NOMO-1 (cell line): ENCODE measurements around the gene TNNI3.
"Not testable (repeated sequence)": the region's sequence is repeated elsewhere in the genome, so short reads cannot be mapped to it uniquely, and the experiment has no call there.

ENCODE experiments used
- DNase-seq, 2 experiments: peaks; one replicate each; lab custom pipeline; 2025; ENCODE audit not compliant: unreplicated experiment in 2 of 2; lab: John Stamatoyannopoulos, UW

The TNNI3 gene

GRCh38 chr19:55114566-55115145, 42.9 kb downstream of the TNNI3 start:
- no peak for DNase-seq

- no peak for DNase-seq
Measured at GRCh38 chr19:55113570-55114039, 43.9 kb downstream of the TNNI3 start.

GRCh38 chr19:55112777-55113569, 44.6 kb downstream of the TNNI3 start:
- no peak for DNase-seq

DNA sequence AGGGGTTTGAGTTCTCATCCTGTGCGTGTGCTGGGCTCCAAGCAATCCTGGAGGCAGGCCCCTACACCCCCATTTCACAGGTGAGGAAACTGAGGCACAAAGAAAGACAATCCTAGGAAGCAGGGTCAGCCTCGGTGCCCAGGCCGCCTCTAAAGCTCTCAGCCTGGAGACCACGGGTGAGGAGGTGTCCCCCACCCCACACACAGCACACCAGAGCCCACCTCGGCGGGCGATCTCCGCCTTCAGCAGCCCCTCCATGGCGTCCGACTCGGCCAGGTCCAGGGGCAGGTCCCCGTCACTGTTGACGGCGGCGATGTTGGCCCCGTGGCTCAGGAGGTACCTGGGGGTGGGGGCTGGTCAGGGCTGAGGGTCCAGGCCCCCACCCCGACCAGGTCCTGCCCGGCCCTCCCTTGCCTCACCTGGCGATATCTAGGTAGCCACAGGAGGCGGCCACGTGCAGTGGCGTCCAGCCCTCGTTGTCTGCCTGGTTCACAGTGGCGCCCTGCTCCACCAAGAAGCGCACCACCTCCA, 45.2 kb downstream of the TNNI3 start:
- DNase-seq = no peak

DNA sequence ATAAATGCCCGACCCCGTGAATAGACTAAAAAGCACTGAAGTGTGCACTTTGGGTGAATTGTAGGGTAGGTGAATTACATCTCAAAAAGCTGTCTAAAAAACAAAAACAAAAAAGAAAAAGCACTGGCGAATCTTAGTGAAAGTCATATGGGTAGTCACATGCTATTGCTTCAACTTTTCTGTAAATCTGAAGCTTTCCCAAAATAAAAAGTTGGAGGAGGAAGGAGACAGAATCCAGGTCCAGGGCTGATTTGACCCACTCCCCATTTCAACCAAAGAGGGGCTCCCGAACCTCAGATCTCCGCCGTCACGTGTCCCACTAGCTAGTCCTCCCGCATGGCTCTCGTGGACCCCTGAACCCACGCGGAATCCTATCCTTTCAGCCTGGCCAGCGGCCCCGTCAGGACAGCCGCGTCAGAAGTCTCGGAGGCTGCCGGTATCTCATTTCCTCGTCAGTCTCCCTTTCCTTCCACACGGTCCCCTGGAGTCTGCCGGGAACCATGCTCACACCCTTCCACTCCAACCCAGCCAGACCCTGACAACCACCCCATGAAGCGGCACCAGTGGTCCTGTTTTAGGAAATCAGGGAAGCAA, 46.2 kb downstream of the TNNI3 start:
- no peak for DNase-seq

DNA sequence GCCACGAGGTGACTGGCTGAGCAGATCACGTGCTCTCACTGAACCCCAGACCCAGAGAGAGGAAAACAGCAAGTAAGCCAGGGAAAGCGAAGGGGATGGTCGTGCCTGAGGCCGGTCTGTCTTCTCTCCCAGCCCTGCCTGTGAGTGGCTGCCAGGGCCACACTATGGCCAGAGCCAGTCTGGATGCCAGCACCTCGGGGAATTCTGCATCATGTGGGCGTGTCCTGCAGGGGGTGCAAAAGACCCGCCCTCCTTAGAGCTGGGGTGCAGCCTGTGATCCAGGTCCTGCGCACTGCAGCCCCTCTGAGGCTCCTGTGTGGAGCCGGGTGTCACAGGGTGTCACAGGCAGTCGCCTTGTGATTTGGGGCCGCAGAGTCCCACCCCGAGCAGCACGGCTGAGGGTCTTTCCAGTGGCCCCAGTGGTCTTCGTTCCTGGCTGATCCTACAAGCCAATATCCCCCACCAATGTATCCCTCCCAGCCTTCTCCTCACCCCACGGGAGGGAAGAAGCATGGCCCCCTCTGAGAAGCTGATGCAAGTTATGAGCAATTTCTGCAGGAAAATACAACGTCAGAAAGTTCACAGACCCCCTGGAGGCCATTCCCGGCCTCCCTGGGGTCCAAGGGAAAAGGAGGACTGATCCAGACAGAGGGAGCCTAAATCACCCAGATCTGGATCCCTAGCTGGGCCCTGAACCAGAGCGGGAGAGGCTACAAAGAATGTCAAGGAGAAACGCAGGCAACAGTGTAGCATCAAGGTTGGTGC, 47.8 kb downstream of the TNNI3 start:
- DNase-seq = no peak

DNA sequence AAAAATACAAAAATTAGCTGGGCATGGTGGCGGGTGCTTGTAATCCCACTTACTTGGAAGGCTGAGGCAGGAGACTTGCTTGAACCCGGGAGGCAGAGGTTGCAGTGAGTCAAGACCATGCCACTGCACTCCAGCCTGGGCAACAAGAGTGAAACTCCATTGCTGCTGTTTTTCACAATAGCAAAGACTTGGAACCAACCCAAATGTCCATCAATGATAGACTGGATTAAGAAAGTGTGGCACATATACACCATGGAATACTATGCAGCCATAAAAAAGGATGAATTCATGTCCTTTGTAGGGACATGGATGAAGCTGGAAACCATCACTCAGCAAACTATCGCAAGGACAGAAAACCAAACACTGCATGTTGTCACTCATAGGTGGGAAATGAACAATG, 50.3 kb downstream of the TNNI3 start:
- not testable (repeated sequence) for DNase-seq

DNA sequence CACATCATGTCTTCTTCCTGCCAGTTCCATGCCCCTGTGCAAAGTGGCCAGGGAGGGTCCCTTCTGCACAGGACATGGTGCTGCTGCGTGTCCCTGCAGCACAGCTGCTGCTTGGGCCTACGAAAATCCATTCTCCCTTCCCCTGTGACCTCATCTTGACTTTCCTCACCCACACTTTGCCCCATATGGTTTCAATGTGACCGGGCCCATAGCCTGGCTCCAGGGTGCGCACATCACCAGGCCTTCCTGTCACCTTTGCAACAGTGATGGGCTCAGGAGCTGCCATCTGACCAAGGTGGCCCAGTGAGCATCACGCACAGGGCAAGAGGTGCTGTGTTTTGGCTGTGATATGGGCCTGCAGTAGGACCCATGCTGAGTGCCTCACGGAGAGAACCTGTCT, 50.9 kb downstream of the TNNI3 start:
- DNase-seq = no peak

- no peak for DNase-seq
Measured at GRCh38 chr19:55105237-55105636, 52.3 kb downstream of the TNNI3 start.

DNA sequence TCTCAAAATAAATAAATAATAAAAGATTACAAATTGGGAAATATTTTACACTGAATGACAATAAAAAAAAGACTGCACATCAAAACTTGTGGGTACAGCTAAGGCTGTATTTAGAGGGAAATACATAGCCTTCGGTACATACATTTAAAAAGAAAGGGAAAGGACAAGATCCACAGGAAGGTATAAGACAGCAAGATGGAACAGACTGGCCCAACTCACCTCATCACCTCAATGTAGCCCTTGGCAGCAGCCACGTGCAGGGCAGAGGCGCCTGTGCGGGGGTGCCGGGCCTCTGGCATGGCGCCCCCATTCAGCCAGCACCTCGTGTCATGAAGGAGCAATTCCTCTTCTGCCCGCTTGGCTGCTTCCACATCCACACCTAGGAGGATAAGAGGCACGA, 54.3 kb downstream of the TNNI3 start:
- no peak for DNase-seq
